PC-3 (cell line): ENCODE results near the gene MORN1. TPM values are rescaled to one million over a fixed set of nuclear protein-coding genes. Genes with fewer than 3 reads are reported as not detected.
A peak's percentile ranks its signal among the peaks of the same experiment; 100 is the strongest.

Experiments
- ATAC-seq: fragments of 200-7000 bp; cut with Tn5 transposase; 2 replicates; pipeline ENCODE4 v1.9.1; 2020; ENCODE audit warnings: mild to moderate bottlenecking, moderate library complexity
- BruUV-seq: library from RNA; stranded (reverse); fragments of 400-500 nt; replicated peaks from 2 replicates; lab custom pipeline; 2021; lab: Mats Ljungman, UMichigan
- CTCF ChIA-PET: fragments of 300-600 bp; sonication (Branson Sonifier 250); formaldehyde crosslinking; loops from one replicate; lab custom pipeline; 2022; ENCODE audit warnings: antibody characterized with exemption; lab: Charles Lee
- POLR2A ChIA-PET: fragments of 300-600 bp; sonication (Branson Sonifier 250); formaldehyde crosslinking; loops from one replicate; lab custom pipeline; 2022; ENCODE audit warnings: antibody characterized with exemption; ENCODE audit not compliant: unreplicated experiment; lab: Charles Lee
- DNase-seq: peaks from one replicate; pipeline ENCODE4 v3.0.0-alpha.2; 2015
- H2AFZ ChIP-seq: fragments of 300-600 bp; sonication (generic); 2 replicates; pipeline ENCODE4 v1.6.0; 2016; ENCODE audit warnings: antibody characterized with exemption, low read length
- H3F3A ChIP-seq: fragments of 300-600 bp; sonication (generic); one replicate; pipeline ENCODE4 v1.6.0; 2017; ENCODE audit warnings: antibody characterized with exemption, low read length, control low read depth, mild to moderate bottlenecking; ENCODE audit not compliant: unreplicated experiment
- H3K27ac ChIP-seq: fragments of 300-600 bp; sonication (generic); 2 replicates; pipeline ENCODE4 v1.5.1; 2016; ENCODE audit warnings: mild to moderate bottlenecking, low read length
- H3K27me3 ChIP-seq: fragments of 300-600 bp; sonication (generic); 2 replicates; pipeline ENCODE4 v1.6.1; 2016; ENCODE audit warnings: low read length, mixed read lengths
- H3K36me3 ChIP-seq: fragments of 300-600 bp; sonication (generic); 2 replicates; pipeline ENCODE4 v1.6.1; 2016; ENCODE audit warnings: low read depth, mixed run types, low read length, mixed read lengths
- H3K4me1 ChIP-seq: fragments of 300-600 bp; sonication (generic); 2 replicates; pipeline ENCODE4 v1.5.1; 2016; ENCODE audit warnings: low read length; ENCODE audit not compliant: insufficient read depth
- H3K4me2 ChIP-seq: fragments of 300-600 bp; sonication (generic); 2 replicates; pipeline ENCODE4 v1.6.0; 2016; ENCODE audit warnings: low read length
- H3K4me3 ChIP-seq: fragments of 300-600 bp; sonication (generic); 2 replicates; pipeline ENCODE4 v1.5.1; 2016; ENCODE audit warnings: mild to moderate bottlenecking, low read length, mixed read lengths
- H3K79me2 ChIP-seq: fragments of 300-600 bp; sonication (generic); 2 replicates; pipeline ENCODE4 v1.6.1; 2017; ENCODE audit warnings: low read length, mixed read lengths
- H3K9ac ChIP-seq: fragments of 300-600 bp; sonication (generic); 2 replicates; pipeline ENCODE4 v1.6.0; 2016; ENCODE audit warnings: mild to moderate bottlenecking, low read length
- H3K9me2 ChIP-seq: fragments of 300-600 bp; sonication (generic); replicated peaks from 2 replicates; pipeline ENCODE4 v1.6.1; 2016; ENCODE audit warnings: mixed run types, low read length, mixed read lengths
- H3K9me3 ChIP-seq: fragments of 300-600 bp; sonication (generic); 2 replicates; pipeline ENCODE4 v1.6.1; 2016; ENCODE audit warnings: low read length, mixed read lengths
- H4K20me1 ChIP-seq: fragments of 300-600 bp; sonication (generic); 2 replicates; pipeline ENCODE4 v1.6.1; 2016; ENCODE audit warnings: low read length, mixed read lengths
- CTCF ChIP-seq: fragments of 300-600 bp; sonication (generic); conservative IDR thresholded peaks from 2 replicates; pipeline ENCODE4 v1.5.1; 2017; ENCODE audit warnings: antibody characterized with exemption, low read depth, mild to moderate bottlenecking, low read length
- EZH2 ChIP-seq: fragments of 300-600 bp; sonication (generic); IDR thresholded peaks from one replicate; pipeline ENCODE4 v1.6.1; 2017; ENCODE audit warnings: antibody characterized with exemption, mild to moderate bottlenecking, low read length; ENCODE audit not compliant: unreplicated experiment
- EZH2phosphoT487 ChIP-seq: fragments of 300-600 bp; sonication (generic); IDR thresholded peaks from 2 replicates; pipeline ENCODE4 v1.6.1; 2018; ENCODE audit warnings: mild to moderate bottlenecking, antibody characterized with exemption, low read length, borderline replicate concordance
- intact Hi-C: fragments of 100-400 bp; cut with micrococcal nuclease; formaldehyde crosslinking; loops from 2 replicates; pipeline ENCODE4 v1.9.0; 2023
- total RNA-seq: library from RNA; depleted of rRNA; stranded (reverse); fragments of >200 nt; gene quantifications from 2 replicates; pipeline ENCODE4 v1.2.3, GENCODE V29; 2014

The MORN1 gene
- total RNA-seq, 1 experiment from 2014 or later, result 11.2 TPM

- intact Hi-C loops, result loop anchor here (5.0 kb wide), 2 partner anchors 71 to 171 kb away; no protein-coding TSS in a partner anchor
- CTCF ChIA-PET, result no interaction called here
These were observed 7.8 kb downstream of the MORN1 start for GRCh38 chr1:2383576-2383975.

DNA sequence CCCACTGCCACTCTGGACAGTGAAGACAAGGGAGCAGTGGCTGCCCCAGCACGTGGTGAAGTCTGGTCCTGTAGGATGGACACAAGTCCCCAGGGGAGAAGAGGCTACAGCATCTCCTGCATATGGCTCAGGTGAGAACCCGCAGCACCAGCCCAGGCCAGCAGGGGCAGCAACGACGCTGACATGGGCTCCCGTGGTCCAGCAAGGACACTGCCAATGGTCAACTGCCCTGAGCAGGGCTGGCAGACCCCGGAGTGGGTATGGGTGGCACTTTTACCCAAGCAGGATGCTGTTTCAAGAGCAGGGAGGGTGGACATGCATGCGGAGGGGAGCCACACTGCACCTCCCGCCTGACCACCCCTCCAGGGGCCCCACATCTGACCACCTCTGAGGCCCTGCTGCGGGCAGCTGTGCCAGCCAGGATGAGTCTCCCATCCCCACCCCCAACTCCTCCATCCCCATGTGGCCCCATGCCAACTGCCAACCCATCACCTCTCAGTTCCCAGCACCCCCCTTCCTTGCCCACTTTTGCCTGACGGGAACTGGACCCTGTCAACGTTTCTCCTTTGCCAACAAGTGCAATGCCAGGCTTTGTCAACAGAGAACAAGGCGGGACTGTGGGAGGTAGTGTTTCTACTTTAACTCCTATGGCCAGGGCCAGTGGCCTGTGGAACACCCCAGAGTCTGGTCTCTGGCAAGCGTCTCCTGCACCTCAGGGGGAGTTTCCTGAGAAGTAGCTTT lies 8.6 kb downstream of the MORN1 start:
- H2AFZ ChIP-seq, result no peak overlapping the region
- peak; percentile 72 for DNase-seq
- H3K9me2 ChIP-seq, result no peaks in the 10 kb centered on the region
- CTCF ChIA-PET, result interaction anchor here (0.6 to 1.9 kb wide), 8 partner anchors 9 to 203 kb away, joined by 3 to 62 read pairs (median 8); partner anchors contain the start of genes FAAP20, MORN1 and RER1
- no peak overlapping the region for H3K27ac ChIP-seq
- H3K9me3 ChIP-seq, result no peaks in the 10 kb centered on the region
- no peaks in the 10 kb centered on the region for H3K79me2 ChIP-seq
- no peaks in the 10 kb centered on the region for H4K20me1 ChIP-seq
- POLR2A ChIA-PET, result interaction anchor here (1.0 kb wide), 2 partner anchors 8 to 188 kb away, joined by 3 to 25 read pairs; partner anchors contain the start of genes FAAP20, MORN1 and RER1
- H3K4me1 ChIP-seq, result no peaks in the 10 kb centered on the region
- intact Hi-C loops, result loop anchor here (5.0 kb wide), 2 partner anchors 70 to 170 kb away; no protein-coding TSS in a partner anchor
- no peaks in the 10 kb centered on the region for H3F3A ChIP-seq
- no peak overlapping the region for H3K9ac ChIP-seq
- ATAC-seq, result peak; percentile 67
- TF ChIP-seq EZH2, result no peak
- peak; percentile 67 for TF ChIP-seq CTCF
- no peak for TF ChIP-seq EZH2phosphoT487
- no peaks in the 10 kb centered on the region for H3K27me3 ChIP-seq
- H3K4me3 ChIP-seq, result no peak overlapping the region
- H3K4me2 ChIP-seq, result no peak overlapping the region
- no peaks in the 10 kb centered on the region for H3K36me3 ChIP-seq
- BruUV-seq, result no TSS peak

More at GRCh38 chr1:2383576-2383975, 7.8 kb downstream of the MORN1 start:
- POLR2A ChIA-PET, result no interaction called here
- Histone ChIP-seq H2AFZ (no peak overlapping the region), H3K9me3 (no peaks in the 10 kb centered on the region), H3K4me3 (no peak overlapping the region), H3K4me2 (no peak overlapping the region), H3F3A (no peaks in the 10 kb centered on the region), H3K27me3 (no peaks in the 10 kb centered on the region), H3K9me2 (no peaks in the 10 kb centered on the region), H4K20me1 (no peaks in the 10 kb centered on the region), H3K4me1 (no peaks in the 10 kb centered on the region), H3K36me3 (no peaks in the 10 kb centered on the region; the same call in 1 of the 2 replicates), H3K27ac (no peak overlapping the region), H3K9ac (no peak overlapping the region), H3K79me2 (no peaks in the 10 kb centered on the region)
- DNase-seq (no peak), ATAC-seq (no peak)
- TF ChIP-seq EZH2, result no peak
- no peak for TF ChIP-seq CTCF
- TF ChIP-seq EZH2phosphoT487, result no peak
- no TSS peak for BruUV-seq
